ENCODE data around the gene FGF14.
"Not testable (repeated sequence)": the region's sequence is repeated elsewhere in the genome, so short reads cannot be mapped to it uniquely, and the experiment has no call there.

Gene FGF14

GRCh38 chr13:102117175-102117831, 284.5 kb downstream of the FGF14 start:
- DNase-seq, result no peak

GRCh38 chr13:102103469-102103868, 298.4 kb downstream of the FGF14 start:
- DNase-seq, result no peak

- no peak for DNase-seq
Measured at GRCh38 chr13:102100234-102100633, 301.6 kb downstream of the FGF14 start.

GRCh38 chr13:102097708-102098107, 304.1 kb downstream of the FGF14 start:
- no peak for DNase-seq

- DNase-seq, result not testable (repeated sequence)
Measured at GRCh38 chr13:102093288-102093687, 308.6 kb downstream of the FGF14 start.

GRCh38 chr13:102091231-102091630, 310.6 kb downstream of the FGF14 start:
- DNase-seq, result no peak

- no peak for DNase-seq
Measured at GRCh38 chr13:102090532-102090931, 311.3 kb downstream of the FGF14 start.

- no peak for DNase-seq
Measured at GRCh38 chr13:102089722-102090121, 312.1 kb downstream of the FGF14 start.

GRCh38 chr13:102089177-102089576, 312.7 kb downstream of the FGF14 start:
- DNase-seq, result no peak

GRCh38 chr13:102073251-102073650, 328.6 kb downstream of the FGF14 start:
- DNase-seq, result no peak

- no peak for DNase-seq
Measured at GRCh38 chr13:102071711-102072110, 330.1 kb downstream of the FGF14 start.

- DNase-seq, result not testable (repeated sequence)
Measured at GRCh38 chr13:102068323-102068722, 333.5 kb downstream of the FGF14 start.

- no peak for DNase-seq
Measured at GRCh38 chr13:102055090-102055779, 346.6 kb downstream of the FGF14 start.

GRCh38 chr13:102049853-102050252, 352.0 kb downstream of the FGF14 start:
- DNase-seq, result no peak

GRCh38 chr13:102045731-102046130, 356.1 kb downstream of the FGF14 start:
- DNase-seq, result no peak

GRCh38 chr13:102042746-102043145, 359.1 kb downstream of the FGF14 start:
- DNase-seq, result no peak

GRCh38 chr13:102041544-102041943, 360.3 kb downstream of the FGF14 start:
- DNase-seq, result no peak

- DNase-seq, result no peak
Measured at GRCh38 chr13:102040812-102041211, 361.0 kb downstream of the FGF14 start.

- DNase-seq, result no peak
Measured at GRCh38 chr13:102039264-102039663, 362.6 kb downstream of the FGF14 start.

- no peak for DNase-seq
Measured at GRCh38 chr13:102038787-102039186, 363.1 kb downstream of the FGF14 start.

- DNase-seq, result no peak
Measured at GRCh38 chr13:102035969-102036368, 365.9 kb downstream of the FGF14 start.

- no peak for DNase-seq
Measured at GRCh38 chr13:102033857-102034331, 368.0 kb downstream of the FGF14 start.

- DNase-seq, result no peak
Measured at GRCh38 chr13:102033386-102033785, 368.5 kb downstream of the FGF14 start.

GRCh38 chr13:102028868-102029267, 373.0 kb downstream of the FGF14 start:
- no peak for DNase-seq

GRCh38 chr13:102028206-102028605, 373.6 kb downstream of the FGF14 start:
- no peak for DNase-seq
